PC-3 (cell line): Measurements from ENCODE around the gene TNFSF9. TPM values are rescaled to one million over a fixed set of nuclear protein-coding genes. Genes with fewer than 3 reads are reported as not detected.
"Not testable (repeated sequence)": the region's sequence is repeated elsewhere in the genome, so short reads cannot be mapped to it uniquely, and the experiment has no call there.

Experiments
- ATAC-seq: fragments of 200-7000 bp; cut with Tn5 transposase; 2 replicates; pipeline ENCODE4 v1.9.1; 2020; ENCODE audit warnings: mild to moderate bottlenecking, moderate library complexity
- BruUV-seq: library from RNA; stranded (reverse); fragments of 400-500 nt; replicated peaks from 2 replicates; lab custom pipeline; 2021; lab: Mats Ljungman, UMichigan
- CTCF ChIA-PET: fragments of 300-600 bp; sonication (Branson Sonifier 250); formaldehyde crosslinking; loops from one replicate; lab custom pipeline; 2022; ENCODE audit warnings: antibody characterized with exemption; lab: Charles Lee
- POLR2A ChIA-PET: fragments of 300-600 bp; sonication (Branson Sonifier 250); formaldehyde crosslinking; loops from one replicate; lab custom pipeline; 2022; ENCODE audit warnings: antibody characterized with exemption; ENCODE audit not compliant: unreplicated experiment; lab: Charles Lee
- DNase-seq: peaks from one replicate; pipeline ENCODE4 v3.0.0-alpha.2; 2015
- H2AFZ ChIP-seq: fragments of 300-600 bp; sonication (generic); 2 replicates; pipeline ENCODE4 v1.6.0; 2016; ENCODE audit warnings: antibody characterized with exemption, low read length
- H3F3A ChIP-seq: fragments of 300-600 bp; sonication (generic); one replicate; pipeline ENCODE4 v1.6.0; 2017; ENCODE audit warnings: antibody characterized with exemption, low read length, control low read depth, mild to moderate bottlenecking; ENCODE audit not compliant: unreplicated experiment
- H3K27ac ChIP-seq: fragments of 300-600 bp; sonication (generic); 2 replicates; pipeline ENCODE4 v1.5.1; 2016; ENCODE audit warnings: mild to moderate bottlenecking, low read length
- H3K27me3 ChIP-seq: fragments of 300-600 bp; sonication (generic); 2 replicates; pipeline ENCODE4 v1.6.1; 2016; ENCODE audit warnings: low read length, mixed read lengths
- H3K36me3 ChIP-seq: fragments of 300-600 bp; sonication (generic); 2 replicates; pipeline ENCODE4 v1.6.1; 2016; ENCODE audit warnings: low read depth, mixed run types, low read length, mixed read lengths
- H3K4me1 ChIP-seq: fragments of 300-600 bp; sonication (generic); 2 replicates; pipeline ENCODE4 v1.5.1; 2016; ENCODE audit warnings: low read length; ENCODE audit not compliant: insufficient read depth
- H3K4me2 ChIP-seq: fragments of 300-600 bp; sonication (generic); 2 replicates; pipeline ENCODE4 v1.6.0; 2016; ENCODE audit warnings: low read length
- H3K4me3 ChIP-seq: fragments of 300-600 bp; sonication (generic); 2 replicates; pipeline ENCODE4 v1.5.1; 2016; ENCODE audit warnings: mild to moderate bottlenecking, low read length, mixed read lengths
- H3K79me2 ChIP-seq: fragments of 300-600 bp; sonication (generic); 2 replicates; pipeline ENCODE4 v1.6.1; 2017; ENCODE audit warnings: low read length, mixed read lengths
- H3K9ac ChIP-seq: fragments of 300-600 bp; sonication (generic); 2 replicates; pipeline ENCODE4 v1.6.0; 2016; ENCODE audit warnings: mild to moderate bottlenecking, low read length
- H3K9me2 ChIP-seq: fragments of 300-600 bp; sonication (generic); replicated peaks from 2 replicates; pipeline ENCODE4 v1.6.1; 2016; ENCODE audit warnings: mixed run types, low read length, mixed read lengths
- H3K9me3 ChIP-seq: fragments of 300-600 bp; sonication (generic); 2 replicates; pipeline ENCODE4 v1.6.1; 2016; ENCODE audit warnings: low read length, mixed read lengths
- H4K20me1 ChIP-seq: fragments of 300-600 bp; sonication (generic); 2 replicates; pipeline ENCODE4 v1.6.1; 2016; ENCODE audit warnings: low read length, mixed read lengths
- CTCF ChIP-seq: fragments of 300-600 bp; sonication (generic); conservative IDR thresholded peaks from 2 replicates; pipeline ENCODE4 v1.5.1; 2017; ENCODE audit warnings: antibody characterized with exemption, low read depth, mild to moderate bottlenecking, low read length
- EZH2 ChIP-seq: fragments of 300-600 bp; sonication (generic); IDR thresholded peaks from one replicate; pipeline ENCODE4 v1.6.1; 2017; ENCODE audit warnings: antibody characterized with exemption, mild to moderate bottlenecking, low read length; ENCODE audit not compliant: unreplicated experiment
- EZH2phosphoT487 ChIP-seq: fragments of 300-600 bp; sonication (generic); IDR thresholded peaks from 2 replicates; pipeline ENCODE4 v1.6.1; 2018; ENCODE audit warnings: mild to moderate bottlenecking, antibody characterized with exemption, low read length, borderline replicate concordance
- intact Hi-C: fragments of 100-400 bp; cut with micrococcal nuclease; formaldehyde crosslinking; loops from 2 replicates; pipeline ENCODE4 v1.9.0; 2023
- total RNA-seq: library from RNA; depleted of rRNA; stranded (reverse); fragments of >200 nt; gene quantifications from 2 replicates; pipeline ENCODE4 v1.2.3, GENCODE V29; 2014

Gene TNFSF9
- total RNA-seq, 1 experiment from 2014 or later: 9.6 TPM

GRCh38 chr19:6556480-6557195 is 25.8 kb downstream of the TNFSF9 start:
- ChIA-PET CTCF (no interaction called here), POLR2A (no interaction called here)
- no peak for TF ChIP-seq EZH2
- TF ChIP-seq CTCF: no peak
- Histone ChIP-seq H3K9ac (no peak overlapping the region), H3K79me2 (no peaks in the 10 kb centered on the region), H3K9me2 (no peaks in the 10 kb centered on the region), H3K4me1 (no peaks in the 10 kb centered on the region), H4K20me1 (no peaks in the 10 kb centered on the region), H3K4me2 (peak overlapping the region; percentile 14; the same call in 1 of the 2 replicates), H2AFZ (peak overlapping the region; percentile 35; the same call in 1 of the 2 replicates), H3K9me3 (no peaks in the 10 kb centered on the region), H3K27me3 (no peaks in the 10 kb centered on the region), H3K36me3 (no peaks in the 10 kb centered on the region), H3K27ac (no peak overlapping the region), H3K4me3 (no peak overlapping the region), H3F3A (no peaks in the 10 kb centered on the region)
- no TSS peak for BruUV-seq
- DNase-seq (no peak), ATAC-seq (no peak)
- intact Hi-C loops: no loop called here

- H3K79me2 ChIP-seq, BruUV-seq, H3K9me3 ChIP-seq, H4K20me1 ChIP-seq, H3K4me1 ChIP-seq, H3K27ac ChIP-seq, H3K4me2 ChIP-seq, CTCF ChIA-PET, H2AFZ ChIP-seq, H3F3A ChIP-seq, H3K36me3 ChIP-seq, H3K9me2 ChIP-seq, H3K9ac ChIP-seq, H3K4me3 ChIP-seq, POLR2A ChIA-PET, H3K27me3 ChIP-seq: not testable (repeated sequence)
- ATAC-seq (peak; percentile 15; the same call in 1 of the 2 replicates), DNase-seq (peak; percentile 41)
- peak; percentile 49; the same call in 1 of the 2 replicates for TF ChIP-seq CTCF
- intact Hi-C loops: loop anchor here (1.0 kb wide), 1 partner anchor 71 kb away; no protein-coding TSS in a partner anchor
Measured at GRCh38 chr19:6562437-6562836, 31.6 kb downstream of the TNFSF9 start.

GRCh38 chr19:6564393-6564792 is 33.6 kb downstream of the TNFSF9 start:
- intact Hi-C loops: no loop called here
- TF ChIP-seq CTCF (no peak), EZH2phosphoT487 (no peak), EZH2 (no peak)
- Histone ChIP-seq H3K27me3 (peaks cover 16% of the 10 kb centered on the region; the same call in 1 of the 2 replicates), H3K36me3 (no peaks in the 10 kb centered on the region), H3K79me2 (no peaks in the 10 kb centered on the region), H2AFZ (no peak overlapping the region), H3F3A (no peaks in the 10 kb centered on the region), H3K4me2 (no peak overlapping the region), H3K27ac (no peak overlapping the region), H3K4me3 (no peak overlapping the region), H3K4me1 (no peaks in the 10 kb centered on the region), H3K9me2 (no peaks in the 10 kb centered on the region), H4K20me1 (no peaks in the 10 kb centered on the region), H3K9me3 (no peaks in the 10 kb centered on the region), H3K9ac (no peak overlapping the region)
- no peak for ATAC-seq
- POLR2A ChIA-PET: interaction anchor here (0.6 kb wide), 1 partner anchor 66 kb away, joined by 4 read pairs; no protein-coding TSS in a partner anchor
- peak; percentile 60 for DNase-seq
- CTCF ChIA-PET: interaction anchor here (1.2 kb wide), 1 partner anchor 67 kb away, joined by 3 read pairs; no protein-coding TSS in a partner anchor
- no TSS peak for BruUV-seq

GRCh38 chr19:6566727-6567126 is 35.9 kb downstream of the TNFSF9 start:
- H3K4me3 ChIP-seq, intact Hi-C loops, H3F3A ChIP-seq, H3K9me3 ChIP-seq, H3K9me2 ChIP-seq, ATAC-seq, H3K9ac ChIP-seq, DNase-seq, H3K4me2 ChIP-seq, H3K27ac ChIP-seq, POLR2A ChIA-PET, H3K36me3 ChIP-seq, H2AFZ ChIP-seq, BruUV-seq, H3K4me1 ChIP-seq, H3K79me2 ChIP-seq, H4K20me1 ChIP-seq: not testable (repeated sequence)
- CTCF ChIA-PET: interaction anchor here (0.9 kb wide), 1 partner anchor 170 kb away, joined by 4 read pairs; no protein-coding TSS in a partner anchor
- peaks cover 28% of the 10 kb centered on the region for H3K27me3 ChIP-seq
